Activated B cell treated with CpG ODN at 0.5 μM for 24 hours (primary cell): ENCODE results near the gene ECSIT. TPM values are rescaled to one million over a fixed set of nuclear protein-coding genes. Genes with fewer than 3 reads are reported as not detected.
A peak's percentile ranks its signal among the peaks of the same experiment; 100 is the strongest.

Source experiments
- ATAC-seq: fragments of 200-7000 bp; cut with Tn5 transposase; one replicate; pipeline ENCODE4 v1.10.0; 2021; ENCODE audit warnings: low read depth, mild to moderate bottlenecking, moderate library complexity
- CTCF ChIA-PET: fragments of 350-600 bp; sonication (Branson Sonifier 250); formaldehyde crosslinking; loops from one replicate; lab custom pipeline; 2021; ENCODE audit warnings: antibody characterized with exemption; lab: Charles Lee
- POLR2A ChIA-PET: fragments of 350-600 bp; sonication (Branson Sonifier 250); formaldehyde crosslinking; loops from one replicate; lab custom pipeline; 2021; ENCODE audit warnings: antibody characterized with exemption; lab: Charles Lee
- DNase-seq: peaks from one replicate; pipeline ENCODE4 v3.0.0; 2022
- H3K27ac Mint-ChIP-seq: one replicate; pipeline ENCODE4 v1.8.0; 2020; ENCODE audit warnings: mixed read lengths
- H3K27me3 Mint-ChIP-seq: one replicate; pipeline ENCODE4 v1.8.0; 2021; ENCODE audit warnings: mixed read lengths
- H3K36me3 Mint-ChIP-seq: one replicate; pipeline ENCODE4 v1.8.0; 2021; ENCODE audit warnings: low read depth, mixed read lengths
- H3K4me1 Mint-ChIP-seq: one replicate; pipeline ENCODE4 v1.8.0; 2021; ENCODE audit warnings: mixed read lengths
- H3K4me3 Mint-ChIP-seq: one replicate; pipeline ENCODE4 v1.8.0; 2020; ENCODE audit warnings: mild to moderate bottlenecking, mixed read lengths
- H3K9me3 Mint-ChIP-seq: one replicate; pipeline ENCODE4 v1.8.0; 2020; ENCODE audit warnings: mixed read lengths
- intact Hi-C: fragments of 100-400 bp; cut with micrococcal nuclease; formaldehyde crosslinking; loops from one replicate; pipeline ENCODE4 v1.15.1; 2024
- total RNA-seq: library from RNA; stranded (reverse); gene quantifications from 2 replicates; pipeline ENCODE4 v1.2.3, GENCODE V29; 2022
- TF ChIP-seq, protein P1 (sequence below): fragments of 200-600 bp; IDR thresholded peaks from one replicate; pipeline ENCODE4 v1.8.0; 2022; ENCODE audit warnings: antibody characterized with exemption, mild to moderate bottlenecking

The ECSIT gene
- total RNA-seq, 1 donor from 2014 or later = 54.2 TPM

GRCh38 chr19:11539495-11540365 lies 10.8 kb upstream of the ECSIT start:
- no peak for DNase-seq
- peaks cover 15% of the 10 kb centered on the region for H3K4me1 Mint-ChIP-seq
- H3K4me3 Mint-ChIP-seq = no peak overlapping the region
- H3K27ac Mint-ChIP-seq = no peak overlapping the region
- TF ChIP-seq, protein P1, sequence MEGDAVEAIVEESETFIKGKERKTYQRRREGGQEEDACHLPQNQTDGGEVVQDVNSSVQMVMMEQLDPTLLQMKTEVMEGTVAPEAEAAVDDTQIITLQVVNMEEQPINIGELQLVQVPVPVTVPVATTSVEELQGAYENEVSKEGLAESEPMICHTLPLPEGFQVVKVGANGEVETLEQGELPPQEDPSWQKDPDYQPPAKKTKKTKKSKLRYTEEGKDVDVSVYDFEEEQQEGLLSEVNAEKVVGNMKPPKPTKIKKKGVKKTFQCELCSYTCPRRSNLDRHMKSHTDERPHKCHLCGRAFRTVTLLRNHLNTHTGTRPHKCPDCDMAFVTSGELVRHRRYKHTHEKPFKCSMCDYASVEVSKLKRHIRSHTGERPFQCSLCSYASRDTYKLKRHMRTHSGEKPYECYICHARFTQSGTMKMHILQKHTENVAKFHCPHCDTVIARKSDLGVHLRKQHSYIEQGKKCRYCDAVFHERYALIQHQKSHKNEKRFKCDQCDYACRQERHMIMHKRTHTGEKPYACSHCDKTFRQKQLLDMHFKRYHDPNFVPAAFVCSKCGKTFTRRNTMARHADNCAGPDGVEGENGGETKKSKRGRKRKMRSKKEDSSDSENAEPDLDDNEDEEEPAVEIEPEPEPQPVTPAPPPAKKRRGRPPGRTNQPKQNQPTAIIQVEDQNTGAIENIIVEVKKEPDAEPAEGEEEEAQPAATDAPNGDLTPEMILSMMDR = no peak
- H3K27me3 Mint-ChIP-seq = peaks cover 14% of the 10 kb centered on the region
- POLR2A ChIA-PET = interaction anchor here (1.3 kb wide), 1 partner anchor 47 kb away, joined by 3 read pairs; no protein-coding TSS in a partner anchor
- H3K36me3 Mint-ChIP-seq = no peaks in the 10 kb centered on the region
- intact Hi-C loops = no loop called here
- CTCF ChIA-PET = no interaction called here
- ATAC-seq = no peak
- no peaks in the 10 kb centered on the region for H3K9me3 Mint-ChIP-seq

DNA sequence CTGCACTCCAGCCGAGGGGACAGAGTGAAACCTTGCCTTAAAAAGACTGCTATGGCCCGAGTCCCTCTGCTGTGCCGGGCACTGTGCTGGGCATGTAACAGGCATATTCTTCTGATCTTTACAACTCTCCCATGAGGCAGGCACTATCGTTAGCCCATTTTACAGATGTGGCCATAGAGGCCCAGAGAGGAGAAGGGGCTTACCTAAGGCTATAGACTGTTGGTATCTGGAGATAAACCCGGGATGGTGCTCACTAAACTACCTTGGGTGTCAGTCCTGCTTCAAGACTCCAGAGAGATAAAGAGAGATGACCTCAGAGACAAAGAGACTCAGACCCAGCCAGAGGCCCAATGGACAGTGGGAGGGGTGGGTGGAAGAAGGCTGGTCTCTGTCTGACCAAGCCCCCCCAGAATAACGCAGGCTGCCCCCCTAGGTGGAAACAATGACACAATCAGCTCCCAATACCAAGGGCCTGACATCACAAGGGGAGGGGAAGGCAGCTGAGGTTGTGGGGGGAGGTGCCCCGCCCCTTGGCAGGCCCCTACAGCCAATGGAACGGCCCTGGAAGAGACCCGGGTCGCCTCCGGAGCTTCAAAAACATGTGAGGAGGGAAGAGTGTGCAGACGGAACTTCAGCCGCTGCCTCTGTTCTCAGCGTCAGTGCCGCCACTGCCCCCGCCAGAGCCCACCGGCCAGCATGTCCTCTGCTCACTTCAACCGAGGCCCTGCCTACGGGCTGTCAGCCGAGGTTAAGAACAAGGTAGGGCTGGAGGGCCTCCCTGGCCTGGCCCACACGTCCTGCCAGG lies 9.5 kb upstream of the ECSIT start, which contains the start of gene CNN1:
CNN1 (plus strand) TSS at position 620 of the 805 bp plus-strand sequence; CDS start at position 697, 77 bp downstream.
- H3K4me1 Mint-ChIP-seq = peaks cover 23% of the 10 kb centered on the region
- no peak for ATAC-seq
- H3K27ac Mint-ChIP-seq = no peak within 1 kb of the TSS
- POLR2A ChIA-PET = no interaction called here
- intact Hi-C loops = no loop called here
- TF ChIP-seq, protein P1 = no peak
- no peaks in the 10 kb centered on the region for H3K9me3 Mint-ChIP-seq
- CTCF ChIA-PET = no interaction called here
- DNase-seq = no peak
- H3K27me3 Mint-ChIP-seq = peaks cover 14% of the 10 kb centered on the region
- H3K36me3 Mint-ChIP-seq = no peaks in the 10 kb centered on the region
- H3K4me3 Mint-ChIP-seq = no peak within 1 kb of the TSS

- Mint-ChIP-seq H3K36me3 (no peaks in the 10 kb centered on the region), H3K27ac (peak overlapping the region; percentile 67), H3K4me1 (peaks cover 23% of the 10 kb centered on the region), H3K9me3 (no peaks in the 10 kb centered on the region), H3K4me3 (peak overlapping the region; percentile 68), H3K27me3 (peaks cover 14% of the 10 kb centered on the region)
- ChIA-PET CTCF (interaction anchor here (0.5 to 1.9 kb wide), 11 partner anchors 11 to 825 kb away, joined by 3 to 21 read pairs (median 4); partner anchors contain the start of gene ELOF1), POLR2A (interaction anchor here (0.5 to 1.5 kb wide), 9 partner anchors 23 to 891 kb away, joined by 3 to 7 read pairs (median 5); partner anchors contain the start of genes ACP5, ELOF1 and SWSAP1)
- ATAC-seq (peak; percentile 92), DNase-seq (peak; percentile 96)
- intact Hi-C loops = loop anchor here (1.0 to 2.0 kb wide), 3 partner anchors 23 to 51 kb away; partner anchors contain the start of genes ELOF1 and ZNF653
- TF ChIP-seq, protein P1 = no peak
Observed at GRCh38 chr19:11535792-11536595, 7.1 kb upstream of the ECSIT start.

DNA sequence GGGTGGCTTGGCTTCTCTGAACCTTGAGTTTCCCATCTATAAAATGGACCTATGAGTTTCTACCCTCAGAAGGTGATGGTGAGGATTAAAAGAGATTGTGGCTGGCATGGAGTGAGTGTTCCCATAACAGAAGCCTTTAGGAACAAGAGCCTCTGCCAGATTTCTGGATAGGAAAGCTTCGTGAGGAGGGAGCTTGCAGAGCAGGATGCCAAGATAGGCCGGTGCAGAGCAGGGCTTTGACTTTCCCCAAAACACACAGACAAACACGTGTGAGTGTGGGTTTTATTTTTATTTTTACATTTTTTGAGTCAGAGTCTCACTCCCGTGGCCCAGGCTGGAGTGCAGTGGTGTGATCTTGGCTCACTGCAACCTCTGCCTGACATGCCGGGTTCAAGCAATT lies 6.0 kb upstream of the ECSIT start:
- Mint-ChIP-seq H3K4me3 (no peak overlapping the region), H3K9me3 (no peaks in the 10 kb centered on the region), H3K36me3 (no peaks in the 10 kb centered on the region), H3K27me3 (peaks cover 10% of the 10 kb centered on the region), H3K27ac (peak overlapping the region; percentile 65), H3K4me1 (peaks cover 23% of the 10 kb centered on the region)
- DNase-seq = no peak
- no peak for ATAC-seq
- intact Hi-C loops = no loop called here
- TF ChIP-seq, protein P1 = no peak
- ChIA-PET CTCF (interaction anchor here (1.1 to 1.9 kb wide), 2 partner anchors 52 to 165 kb away, joined by 3 to 21 read pairs; no protein-coding TSS in a partner anchor), POLR2A (no interaction called here)
